C1 segment of cervical spinal cord (tissue), 14 donors: ENCODE measurements around the gene TMCC2.

Source experiments
- DNase-seq, 14 donors: peaks; one replicate each; lab custom pipeline; 2025; lab: John Stamatoyannopoulos, UW

The TMCC2 gene

GRCh38 chr1:205239078-205239477 is 11.3 kb downstream of the TMCC2 start:
- no peak for DNase-seq

GRCh38 chr1:205240118-205240517 is 12.4 kb downstream of the TMCC2 start:
- peak in 1 of 14 donors; percentile 27 for DNase-seq

- DNase-seq, result no peak
Observed at GRCh38 chr1:205240569-205240968, 12.8 kb downstream of the TMCC2 start.

- DNase-seq, result no peak
Observed at GRCh38 chr1:205241366-205242030, 13.8 kb downstream of the TMCC2 start.

GRCh38 chr1:205243350-205244191 is 15.8 kb downstream of the TMCC2 start:
- DNase-seq, result no peak

- DNase-seq, result no peak
Observed at GRCh38 chr1:205244384-205244783, 16.6 kb downstream of the TMCC2 start.

- peak in 1 of 14 donors; percentile 25 for DNase-seq
Observed at GRCh38 chr1:205245096-205245495, 17.4 kb downstream of the TMCC2 start.

GRCh38 chr1:205246351-205247119 is 18.8 kb downstream of the TMCC2 start:
- DNase-seq, result no peak

- DNase-seq, result peak in 12 of 14 donors; percentile 53 to 87 (median 78)
Observed at GRCh38 chr1:205247130-205247921, 19.6 kb downstream of the TMCC2 start.

GRCh38 chr1:205248793-205249601 is 21.3 kb downstream of the TMCC2 start:
- DNase-seq, result peak in 11 of 14 donors; percentile 35 to 81 (median 67)

GRCh38 chr1:205249651-205250050 is 21.9 kb downstream of the TMCC2 start:
- peak in 4 of 14 donors; percentile 59 to 73 (median 63) for DNase-seq

GRCh38 chr1:205250699-205251098 is 23.0 kb downstream of the TMCC2 start:
- DNase-seq, result no peak

GRCh38 chr1:205251576-205251975 is 23.8 kb downstream of the TMCC2 start:
- no peak for DNase-seq

- DNase-seq, result peak; percentile 10 to 98 (median 88)
Observed at GRCh38 chr1:205255941-205256780, 28.4 kb downstream of the TMCC2 start.

- no peak for DNase-seq
Observed at GRCh38 chr1:205256951-205257625, 29.3 kb downstream of the TMCC2 start.

GRCh38 chr1:205257735-205258134 is 30.0 kb downstream of the TMCC2 start:
- peak in 1 of 14 donors; percentile 23 for DNase-seq

- DNase-seq, result no peak
Observed at GRCh38 chr1:205258261-205258691, 30.5 kb downstream of the TMCC2 start.

GRCh38 chr1:205258719-205259118 is 31.0 kb downstream of the TMCC2 start:
- DNase-seq, result peak in 11 of 14 donors; percentile 46 to 80 (median 65)
